HepG2 (cell line): ENCODE data around the gene CLDN16.

Experiments used
- ARNTL ChIP-seq: sonication (generic); formaldehyde crosslinking; IDR thresholded peaks from 2 replicates; pipeline ENCODE4 v1.4.0; 2020; ENCODE audit warnings: mild to moderate bottlenecking, missing genetic modification reagents
- JUN ChIP-seq: sonication (generic); formaldehyde crosslinking; IDR thresholded peaks from 2 replicates; pipeline ENCODE4 v1.4.0; 2020; ENCODE audit warnings: mild to moderate bottlenecking, missing genetic modification reagents
- TARDBP ChIP-seq: sonication (generic); formaldehyde crosslinking; IDR thresholded peaks from 2 replicates; pipeline ENCODE4 v1.8.0; 2022; ENCODE audit warnings: mild to moderate bottlenecking, missing genetic modification reagents

GRCh38 chr3:190382082-190382481 lies 5.9 kb upstream of the CLDN16 start:
- no peak for TF ChIP-seq ARNTL
- no peak for TF ChIP-seq TARDBP
- TF ChIP-seq JUN: no peak
